ENCODE data around the gene BTBD16. TPM values are rescaled to one million over a fixed set of nuclear protein-coding genes. Genes with fewer than 3 reads are reported as not detected.

The BTBD16 gene
- total and polyA plus RNA-seq, 2 donors (not counting 1 experiment from before 2014, with no cell fraction given) = not detected

DNA sequence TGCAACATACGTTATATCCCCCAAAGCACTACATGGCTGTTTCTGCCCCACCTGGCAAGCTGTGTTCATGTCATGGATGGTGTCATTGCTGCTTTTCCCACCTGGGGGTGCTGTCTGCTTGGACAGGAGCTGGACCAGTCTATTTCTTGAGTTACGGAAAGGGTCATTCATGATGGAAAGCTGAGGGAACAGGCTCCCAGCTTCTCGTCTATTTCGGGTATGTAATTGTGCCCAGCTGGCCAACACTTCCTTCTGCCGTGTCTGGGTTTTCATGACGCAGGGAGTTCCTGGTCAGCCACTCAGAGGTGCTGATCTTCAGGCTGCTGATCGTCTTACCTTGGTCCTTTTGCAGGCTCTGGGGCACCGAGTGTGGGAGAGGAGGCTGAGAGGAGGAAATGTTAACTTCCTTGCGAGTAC lies 8.6 kb downstream of the BTBD16 start:
- Mint-ChIP-seq H3K4me3 (no peak overlapping the region), H3K4me1 (no peaks in the 10 kb centered on the region), H3K27me3 (peaks cover 33% of the 10 kb centered on the region), H3K27ac (no peak overlapping the region), H3K9me3 (ENCODE audit: insufficient read depth) (no peaks in the 10 kb centered on the region)
- ATAC-seq (ENCODE audit: low read depth) (no peak), DNase-seq (peak; percentile 9)
- Histone ChIP-seq H3K4me2 (replicated peaks; ENCODE audit: low read depth, low read length, poor library complexity, severe bottlenecking) (no peak overlapping the region), H3K27ac (ENCODE audit: low read length in 2 of 2) (no peak overlapping the region), H3K4me3 (ENCODE audit: control extremely low read depth in 1 of 5, extremely low read depth in 1 of 5, insufficient read depth in 1 of 5, low read depth in 2 of 5, low read length in 4 of 5) (no peak overlapping the region), H3K27me3 (replicated peaks in 1 of 4; ENCODE audit: control extremely low read depth in 1 of 4, control insufficient read depth in 3 of 4, insufficient read depth in 4 of 4, low read length in 3 of 4) (peaks cover 0 to 4% (median 0%) of the 10 kb centered on the region in 4 experiments), H3K79me2 (ENCODE audit: control insufficient read depth, insufficient read depth, low read length) (no peaks in the 10 kb centered on the region), H3K36me3 (replicated peaks in 1 of 2; ENCODE audit: control extremely low read depth in 1 of 2, control insufficient read depth in 1 of 2, extremely low read depth in 1 of 2, insufficient read depth in 2 of 2, low read length in 1 of 2) (no peaks in the 10 kb centered on the region), H3K9me3 (ENCODE audit: control extremely low read depth in 1 of 3, control insufficient read depth in 2 of 3, insufficient read depth in 1 of 3, low read length in 2 of 3) (no peaks in the 10 kb centered on the region), H3K4me1 (ENCODE audit: control insufficient read depth in 2 of 2, insufficient read depth in 2 of 2, low read length in 2 of 2) (no peaks in the 10 kb centered on the region), H4K20me1 (ENCODE audit: control insufficient read depth, insufficient read depth, low read length, poor library complexity, severe bottlenecking) (no peaks in the 10 kb centered on the region), H3K9ac (ENCODE audit: low read length) (no peak overlapping the region), H2AFZ (ENCODE audit: insufficient read depth, low read depth, low read length, poor library complexity, severe bottlenecking) (no peak overlapping the region)
- ChIA-PET CTCF (interaction anchor here (0.7 to 2.7 kb wide), 5 partner anchors 9 to 286 kb away, joined by 3 to 8 read pairs (median 6); partner anchors contain the start of gene BTBD16), POLR2A (no interaction called here)
- intact Hi-C loops (cut with micrococcal nuclease) = no loop called here
- WGBS (ENCODE audit: insufficient coverage) = 23% methylated on average over 8 of the region's 9 CpGs
- no peak for TF ChIP-seq EZH2 (IDR thresholded peaks at IDR 0.05; ENCODE audit: borderline replicate concordance, insufficient read depth, low read depth, low read length, poor library complexity, severe bottlenecking)
- TF ChIP-seq, protein P1, sequence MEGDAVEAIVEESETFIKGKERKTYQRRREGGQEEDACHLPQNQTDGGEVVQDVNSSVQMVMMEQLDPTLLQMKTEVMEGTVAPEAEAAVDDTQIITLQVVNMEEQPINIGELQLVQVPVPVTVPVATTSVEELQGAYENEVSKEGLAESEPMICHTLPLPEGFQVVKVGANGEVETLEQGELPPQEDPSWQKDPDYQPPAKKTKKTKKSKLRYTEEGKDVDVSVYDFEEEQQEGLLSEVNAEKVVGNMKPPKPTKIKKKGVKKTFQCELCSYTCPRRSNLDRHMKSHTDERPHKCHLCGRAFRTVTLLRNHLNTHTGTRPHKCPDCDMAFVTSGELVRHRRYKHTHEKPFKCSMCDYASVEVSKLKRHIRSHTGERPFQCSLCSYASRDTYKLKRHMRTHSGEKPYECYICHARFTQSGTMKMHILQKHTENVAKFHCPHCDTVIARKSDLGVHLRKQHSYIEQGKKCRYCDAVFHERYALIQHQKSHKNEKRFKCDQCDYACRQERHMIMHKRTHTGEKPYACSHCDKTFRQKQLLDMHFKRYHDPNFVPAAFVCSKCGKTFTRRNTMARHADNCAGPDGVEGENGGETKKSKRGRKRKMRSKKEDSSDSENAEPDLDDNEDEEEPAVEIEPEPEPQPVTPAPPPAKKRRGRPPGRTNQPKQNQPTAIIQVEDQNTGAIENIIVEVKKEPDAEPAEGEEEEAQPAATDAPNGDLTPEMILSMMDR (IDR thresholded peaks at IDR 0.05) = no peak

DNA sequence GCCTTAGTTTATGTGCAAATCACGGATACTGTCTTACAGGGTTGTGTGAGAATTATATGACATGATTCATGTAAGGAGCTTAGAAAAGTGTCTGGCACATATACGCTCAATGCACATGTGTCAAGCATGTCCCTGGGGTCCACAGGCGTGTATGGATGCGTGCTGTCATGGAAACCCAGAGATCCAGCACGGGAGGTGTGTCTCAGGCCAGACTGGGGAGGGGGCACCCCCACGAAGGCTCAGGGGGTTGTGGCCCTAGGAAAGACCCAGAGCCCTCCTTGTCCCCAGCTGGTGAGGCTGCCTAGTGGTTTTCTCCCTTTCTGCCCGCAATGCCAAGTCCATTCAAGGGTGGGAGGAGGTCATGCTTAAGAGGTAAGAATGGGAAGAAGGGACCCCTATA lies 9.1 kb downstream of the BTBD16 start:
- TF ChIP-seq, protein P1 (IDR thresholded peaks at IDR 0.05) = no peak
- TF ChIP-seq EZH2 (IDR thresholded peaks at IDR 0.05; ENCODE audit: borderline replicate concordance, insufficient read depth, low read depth, low read length, poor library complexity, severe bottlenecking) = no peak
- H2AFZ ChIP-seq (ENCODE audit: insufficient read depth, low read depth, low read length, poor library complexity, severe bottlenecking) = no peak overlapping the region
- H3K36me3 ChIP-seq (replicated peaks in 1 of 2; ENCODE audit: control extremely low read depth in 1 of 2, control insufficient read depth in 1 of 2, extremely low read depth in 1 of 2, insufficient read depth in 2 of 2, low read length in 1 of 2) = no peaks in the 10 kb centered on the region
- peaks cover 0 to 4% (median 0%) of the 10 kb centered on the region in 4 experiments for H3K27me3 ChIP-seq (replicated peaks in 1 of 4; ENCODE audit: control extremely low read depth in 1 of 4, control insufficient read depth in 3 of 4, insufficient read depth in 4 of 4, low read length in 3 of 4)
- CTCF ChIA-PET = interaction anchor here (0.7 to 2.7 kb wide), 4 partner anchors 9 to 286 kb away, joined by 3 to 8 read pairs (median 5); partner anchors contain the start of gene BTBD16
- H3K27ac Mint-ChIP-seq = no peak overlapping the region
- whole genome bisulfite sequencing (ENCODE audit: insufficient coverage) = 83% methylated on average over 5 of the region's 7 CpGs
- no peaks in the 10 kb centered on the region for H3K4me1 ChIP-seq (ENCODE audit: control insufficient read depth in 2 of 2, insufficient read depth in 2 of 2, low read length in 2 of 2)
- no peak for DNase-seq
- ATAC-seq (ENCODE audit: low read depth) = no peak
- no peaks in the 10 kb centered on the region for H3K9me3 Mint-ChIP-seq (ENCODE audit: insufficient read depth)
- no peak overlapping the region for H3K4me3 ChIP-seq (ENCODE audit: control extremely low read depth in 1 of 5, extremely low read depth in 1 of 5, insufficient read depth in 1 of 5, low read depth in 2 of 5, low read length in 4 of 5)
- intact Hi-C loops (cut with micrococcal nuclease) = no loop called here
- no peaks in the 10 kb centered on the region for H4K20me1 ChIP-seq (ENCODE audit: control insufficient read depth, insufficient read depth, low read length, poor library complexity, severe bottlenecking)
- H3K9me3 ChIP-seq (ENCODE audit: control extremely low read depth in 1 of 3, control insufficient read depth in 2 of 3, insufficient read depth in 1 of 3, low read length in 2 of 3) = no peaks in the 10 kb centered on the region
- H3K27ac ChIP-seq (ENCODE audit: low read length in 2 of 2) = no peak overlapping the region
- POLR2A ChIA-PET = no interaction called here
- H3K27me3 Mint-ChIP-seq = peaks cover 36% of the 10 kb centered on the region
- H3K4me1 Mint-ChIP-seq = no peaks in the 10 kb centered on the region
- H3K4me3 Mint-ChIP-seq = no peak overlapping the region
- H3K79me2 ChIP-seq (ENCODE audit: control insufficient read depth, insufficient read depth, low read length) = no peaks in the 10 kb centered on the region
- H3K4me2 ChIP-seq (replicated peaks; ENCODE audit: low read depth, low read length, poor library complexity, severe bottlenecking) = no peak overlapping the region
- H3K9ac ChIP-seq (ENCODE audit: low read length) = no peak overlapping the region

All from B cell (primary cell).